ENCODE measurements around the gene JMJD7. TPM values are rescaled to one million over a fixed set of nuclear protein-coding genes. Genes with fewer than 3 reads are reported as not detected.

The JMJD7 gene
- total RNA-seq, 1 experiment from 2014 or later, result 10.9 TPM

DNA sequence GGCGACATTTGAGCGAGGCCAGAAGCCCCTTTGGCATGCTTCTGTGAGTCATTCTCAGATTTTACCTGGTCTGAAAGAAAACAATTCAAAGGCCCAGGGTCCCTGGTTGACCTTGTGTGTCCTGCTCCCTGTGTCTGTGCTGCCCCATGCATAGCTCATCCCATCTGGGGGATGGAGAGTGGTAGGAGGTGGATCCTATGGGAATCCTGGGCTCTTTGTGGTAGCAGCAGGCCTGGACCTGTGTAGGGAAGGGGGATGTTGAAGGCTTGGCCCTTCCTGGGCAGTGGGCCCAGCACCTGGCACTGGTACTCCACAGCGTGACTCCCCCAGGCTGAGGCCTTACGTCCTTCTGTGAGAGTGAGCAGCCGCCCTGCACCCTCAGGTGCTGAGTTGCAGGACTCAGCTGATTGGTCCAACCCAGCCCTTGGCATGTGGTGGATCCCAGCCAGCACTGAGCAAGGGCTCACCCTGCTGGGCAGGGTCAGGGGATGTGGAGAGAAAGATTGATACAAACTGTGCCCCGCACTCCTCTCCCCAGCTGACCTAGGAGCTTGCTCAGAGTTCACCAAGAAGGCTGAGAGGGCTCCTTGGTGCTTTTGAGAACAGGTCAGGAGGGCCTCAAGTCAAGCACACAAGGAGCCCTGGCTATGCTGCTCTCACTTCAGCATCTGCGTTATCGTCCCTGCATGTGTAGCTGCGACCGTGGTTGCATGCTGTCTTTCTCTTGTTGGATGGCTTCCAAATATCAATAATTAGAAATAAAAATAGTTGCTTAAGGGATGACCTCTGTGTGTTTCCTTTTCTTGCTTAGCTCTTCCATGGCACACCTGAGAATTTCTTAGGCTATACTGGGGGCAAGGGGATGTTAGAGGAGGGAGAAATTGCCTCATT lies 21.4 kb upstream of the JMJD7 start:
- peak in 1 of 2 experiments; percentile 46 for DNase-seq
- CTCF ChIA-PET, result interaction anchor here (1.0 to 5.9 kb wide), 2 partner anchors 33 to 252 kb away, joined by 3 to 42 read pairs; partner anchors contain the start of gene MAPKBP1

DNA sequence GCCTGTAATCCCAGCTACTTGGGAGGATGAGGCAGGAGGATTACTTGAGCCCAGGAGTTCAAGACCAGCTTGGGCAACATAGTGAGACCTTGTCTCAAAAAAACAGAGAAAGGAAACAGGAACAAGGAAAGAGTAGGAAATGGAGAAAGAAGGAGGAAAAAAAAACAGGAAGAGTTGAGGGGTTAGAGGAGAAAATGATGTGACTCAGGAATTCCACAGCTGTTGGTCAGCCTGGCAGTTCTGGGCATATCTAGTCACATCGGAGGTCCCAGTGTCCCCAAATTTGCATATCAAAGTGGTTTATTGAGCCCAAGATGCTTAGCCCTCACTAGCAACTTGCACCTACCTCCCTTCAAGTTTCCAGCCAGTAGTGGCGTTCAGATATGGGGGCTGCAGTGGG lies 18.8 kb upstream of the JMJD7 start:
- intact Hi-C loops (cut with micrococcal nuclease; ENCODE audit: unreplicated experiment), result no loop called here
- Histone ChIP-seq H3K36me3 (ENCODE audit: control insufficient read depth, insufficient read depth, low read length) (peaks cover 2% of the 10 kb centered on the region; the same call in 1 of the 2 replicates), H3K9me3 (no peaks in the 10 kb centered on the region), H3K4me1 (no peaks in the 10 kb centered on the region), H3K4me3 (ENCODE audit: low read depth, low read length) (no peak overlapping the region), H3K27me3 (replicated peaks; ENCODE audit: control insufficient read depth, insufficient read depth, low read length) (no peaks in the 10 kb centered on the region)
- no TSS peak for BruUV-seq (replicated peaks)
- CTCF ChIA-PET, result interaction anchor here (4.0 kb wide), 1 partner anchor 36 kb away, joined by 47 read pairs; the partner anchor contains the start of gene MAPKBP1
- POLR2A ChIA-PET, result no interaction called here
- H3K4me3 Mint-ChIP-seq (ENCODE audit: unreplicated experiment), result no peak overlapping the region
- no peak overlapping the region for H3K27ac Mint-ChIP-seq (ENCODE audit: unreplicated experiment)
- peaks cover 13% of the 10 kb centered on the region for H3K36me3 Mint-ChIP-seq (ENCODE audit: insufficient read depth, unreplicated experiment)
- H3K4me1 Mint-ChIP-seq (ENCODE audit: low read depth, unreplicated experiment), result no peaks in the 10 kb centered on the region
- TF ChIP-seq, protein P1, sequence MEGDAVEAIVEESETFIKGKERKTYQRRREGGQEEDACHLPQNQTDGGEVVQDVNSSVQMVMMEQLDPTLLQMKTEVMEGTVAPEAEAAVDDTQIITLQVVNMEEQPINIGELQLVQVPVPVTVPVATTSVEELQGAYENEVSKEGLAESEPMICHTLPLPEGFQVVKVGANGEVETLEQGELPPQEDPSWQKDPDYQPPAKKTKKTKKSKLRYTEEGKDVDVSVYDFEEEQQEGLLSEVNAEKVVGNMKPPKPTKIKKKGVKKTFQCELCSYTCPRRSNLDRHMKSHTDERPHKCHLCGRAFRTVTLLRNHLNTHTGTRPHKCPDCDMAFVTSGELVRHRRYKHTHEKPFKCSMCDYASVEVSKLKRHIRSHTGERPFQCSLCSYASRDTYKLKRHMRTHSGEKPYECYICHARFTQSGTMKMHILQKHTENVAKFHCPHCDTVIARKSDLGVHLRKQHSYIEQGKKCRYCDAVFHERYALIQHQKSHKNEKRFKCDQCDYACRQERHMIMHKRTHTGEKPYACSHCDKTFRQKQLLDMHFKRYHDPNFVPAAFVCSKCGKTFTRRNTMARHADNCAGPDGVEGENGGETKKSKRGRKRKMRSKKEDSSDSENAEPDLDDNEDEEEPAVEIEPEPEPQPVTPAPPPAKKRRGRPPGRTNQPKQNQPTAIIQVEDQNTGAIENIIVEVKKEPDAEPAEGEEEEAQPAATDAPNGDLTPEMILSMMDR (IDR thresholded peaks at IDR 0.05; ENCODE audit: insufficient read depth in 1 of 2, low read depth in 1 of 2, low read length in 1 of 2, severe bottlenecking in 1 of 2, unreplicated experiment in 1 of 2), result no peak
- DNase-seq, result no peak
- H3K9me3 Mint-ChIP-seq (ENCODE audit: unreplicated experiment), result no peaks in the 10 kb centered on the region
- H3K27me3 Mint-ChIP-seq (ENCODE audit: insufficient read depth, unreplicated experiment), result no peaks in the 10 kb centered on the region

More for the DNA sequence above, 21.4 kb upstream of the JMJD7 start:
- H3K4me3 Mint-ChIP-seq (ENCODE audit: unreplicated experiment), result no peak overlapping the region
- no peaks in the 10 kb centered on the region for H3K27me3 Mint-ChIP-seq (ENCODE audit: insufficient read depth, unreplicated experiment)
- H3K9me3 Mint-ChIP-seq (ENCODE audit: unreplicated experiment), result no peaks in the 10 kb centered on the region
- H3K36me3 Mint-ChIP-seq (ENCODE audit: insufficient read depth, unreplicated experiment), result no peaks in the 10 kb centered on the region
- Histone ChIP-seq H3K36me3 (ENCODE audit: control insufficient read depth, insufficient read depth, low read length) (no peaks in the 10 kb centered on the region; the same call in 1 of the 2 replicates), H3K4me1 (no peaks in the 10 kb centered on the region), H3K4me3 (ENCODE audit: low read depth, low read length) (no peak overlapping the region), H3K27me3 (replicated peaks; ENCODE audit: control insufficient read depth, insufficient read depth, low read length) (no peaks in the 10 kb centered on the region), H3K9me3 (no peaks in the 10 kb centered on the region)
- H3K27ac Mint-ChIP-seq (ENCODE audit: unreplicated experiment), result no peak overlapping the region
- no TSS peak for BruUV-seq (replicated peaks)
- H3K4me1 Mint-ChIP-seq (ENCODE audit: low read depth, unreplicated experiment), result no peaks in the 10 kb centered on the region
- POLR2A ChIA-PET, result interaction anchor here (1.3 kb wide), 1 partner anchor 32 kb away, joined by 4 read pairs; the partner anchor contains the start of gene MAPKBP1
- intact Hi-C loops (cut with micrococcal nuclease; ENCODE audit: unreplicated experiment), result loop anchor here (2.0 kb wide), 1 partner anchor 58 kb away; no protein-coding TSS in a partner anchor
- TF ChIP-seq, protein P1 (IDR thresholded peaks at IDR 0.05; ENCODE audit: insufficient read depth in 1 of 2, low read depth in 1 of 2, low read length in 1 of 2, severe bottlenecking in 1 of 2, unreplicated experiment in 1 of 2), result no peak

- H3K36me3 Mint-ChIP-seq (ENCODE audit: insufficient read depth, unreplicated experiment), result peaks cover 13% of the 10 kb centered on the region
- intact Hi-C loops (cut with micrococcal nuclease; ENCODE audit: unreplicated experiment), result loop anchor here (5.0 kb wide), 1 partner anchor 342 kb away; no protein-coding TSS in a partner anchor
- H3K27ac Mint-ChIP-seq (ENCODE audit: unreplicated experiment), result no peak overlapping the region
- ChIA-PET CTCF (interaction anchor here (1.1 to 4.0 kb wide), 2 partner anchors 36 to 114 kb away, joined by 4 to 47 read pairs; partner anchors contain the start of gene MAPKBP1), POLR2A (no interaction called here)
- no peaks in the 10 kb centered on the region for H3K9me3 Mint-ChIP-seq (ENCODE audit: unreplicated experiment)
- Histone ChIP-seq H3K4me1 (no peaks in the 10 kb centered on the region), H3K9me3 (no peaks in the 10 kb centered on the region), H3K36me3 (ENCODE audit: control insufficient read depth, insufficient read depth, low read length) (peaks cover 2% of the 10 kb centered on the region; the same call in 1 of the 2 replicates), H3K4me3 (ENCODE audit: low read depth, low read length) (no peak overlapping the region), H3K27me3 (replicated peaks; ENCODE audit: control insufficient read depth, insufficient read depth, low read length) (no peaks in the 10 kb centered on the region)
- DNase-seq, result no peak
- TF ChIP-seq, protein P1 (IDR thresholded peaks at IDR 0.05; ENCODE audit: insufficient read depth in 1 of 2, low read depth in 1 of 2, low read length in 1 of 2, severe bottlenecking in 1 of 2, unreplicated experiment in 1 of 2), result no peak
- H3K4me1 Mint-ChIP-seq (ENCODE audit: low read depth, unreplicated experiment), result no peaks in the 10 kb centered on the region
- no TSS peak for BruUV-seq (replicated peaks)
- H3K27me3 Mint-ChIP-seq (ENCODE audit: insufficient read depth, unreplicated experiment), result no peaks in the 10 kb centered on the region
- no peak overlapping the region for H3K4me3 Mint-ChIP-seq (ENCODE audit: unreplicated experiment)
These were observed 18.2 kb upstream of the JMJD7 start for GRCh38 chr15:41809526-41810220.
